DMS53 treated with DMSO at 0.1 percent for 48 hours (cell line): Measurements from ENCODE around the gene MARS2.
"Not testable (repeated sequence)": the region's sequence is repeated elsewhere in the genome, so short reads cannot be mapped to it uniquely, and the experiment has no call there.

Experiments used
- DNase-seq: peaks from one replicate; lab custom pipeline; 2025; ENCODE audit not compliant: unreplicated experiment; lab: John Stamatoyannopoulos, UW

The MARS2 gene

GRCh38 chr2:197705912-197706838 is 1.0 kb downstream of the MARS2 start:
- peak; percentile 23 for DNase-seq

- DNase-seq: no peak
Observed at GRCh38 chr2:197706839-197707207, 1.7 kb downstream of the MARS2 start.

GRCh38 chr2:197707316-197708213 is 2.4 kb downstream of the MARS2 start:
- peak; percentile 21 for DNase-seq

GRCh38 chr2:197708331-197708730 is 3.2 kb downstream of the MARS2 start:
- no peak for DNase-seq

- not testable (repeated sequence) for DNase-seq
Observed at GRCh38 chr2:197709140-197709539, 4.0 kb downstream of the MARS2 start.

- DNase-seq: no peak
Observed at GRCh38 chr2:197710424-197711042, 5.4 kb downstream of the MARS2 start.

- no peak for DNase-seq
Observed at GRCh38 chr2:197711578-197711977, 6.4 kb downstream of the MARS2 start.

- DNase-seq: no peak
Observed at GRCh38 chr2:197713271-197713670, 8.1 kb downstream of the MARS2 start.

GRCh38 chr2:197717863-197718262 is 12.7 kb downstream of the MARS2 start:
- DNase-seq: no peak

GRCh38 chr2:197727011-197727410 is 21.8 kb downstream of the MARS2 start:
- no peak for DNase-seq

GRCh38 chr2:197728555-197729544 is 23.7 kb downstream of the MARS2 start:
- DNase-seq: not testable (repeated sequence)

- DNase-seq: no peak
Observed at GRCh38 chr2:197740200-197740599, 35.0 kb downstream of the MARS2 start.
